HG02763 (cell line): ENCODE data around the gene ARHGEF1.
"Not testable (repeated sequence)": the region's sequence is repeated elsewhere in the genome, so short reads cannot be mapped to it uniquely, and the experiment has no call there.

Experiments
- ATAC-seq: cut with Tn5 transposase; IDR thresholded peaks from one replicate; pipeline ENCODE4 v1.9.1; 2021; ENCODE audit warnings: mild to moderate bottlenecking, moderate library complexity; ENCODE audit not compliant: unreplicated experiment

ARHGEF1 gene

DNA sequence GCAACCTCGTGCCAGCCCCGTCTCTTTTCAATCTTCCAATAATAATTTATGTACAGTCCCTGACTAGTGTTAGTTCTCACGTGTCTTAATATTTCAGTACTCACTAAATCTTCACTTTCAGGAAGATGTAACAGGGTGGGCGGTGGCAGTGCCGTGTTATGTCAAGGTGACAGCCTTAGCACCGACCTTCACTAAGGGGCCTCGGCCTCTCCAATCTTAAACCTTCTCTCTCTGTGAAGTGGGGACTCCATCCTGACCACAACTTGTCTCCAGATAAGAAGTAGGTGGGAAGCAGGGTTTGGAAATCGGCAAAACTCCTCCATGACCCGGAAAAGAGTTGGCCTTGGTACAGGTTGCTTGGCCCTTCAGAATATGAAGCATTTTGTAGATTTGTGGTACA, 21.1 kb upstream of the ARHGEF1 start:
- no peak for ATAC-seq

DNA sequence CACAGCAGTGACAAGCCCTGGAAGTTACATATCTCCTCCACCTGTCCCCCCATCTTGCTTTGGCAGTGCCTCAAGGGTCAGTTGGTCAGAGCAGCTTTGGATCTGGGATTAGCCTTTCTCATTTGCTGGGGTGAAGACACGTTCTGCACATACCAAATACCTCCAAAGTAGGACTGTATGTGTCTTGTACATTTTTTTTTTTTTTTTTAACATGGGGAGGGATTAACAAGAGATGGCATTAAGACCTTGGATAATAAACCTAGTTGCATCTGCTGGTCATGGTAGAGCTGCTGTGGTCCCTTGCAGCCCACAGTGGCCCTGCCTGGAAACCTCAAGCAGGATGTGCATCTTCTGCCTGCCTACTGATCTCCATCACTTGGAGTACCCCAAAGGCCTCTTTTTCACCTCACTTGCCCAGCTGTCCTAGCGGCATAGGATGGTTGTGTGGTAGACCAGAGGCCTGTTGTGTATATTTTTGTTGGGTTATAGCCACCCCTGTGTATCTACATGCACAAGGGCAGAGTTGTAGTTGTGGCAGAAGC, 20.5 kb upstream of the ARHGEF1 start:
- no peak for ATAC-seq

DNA sequence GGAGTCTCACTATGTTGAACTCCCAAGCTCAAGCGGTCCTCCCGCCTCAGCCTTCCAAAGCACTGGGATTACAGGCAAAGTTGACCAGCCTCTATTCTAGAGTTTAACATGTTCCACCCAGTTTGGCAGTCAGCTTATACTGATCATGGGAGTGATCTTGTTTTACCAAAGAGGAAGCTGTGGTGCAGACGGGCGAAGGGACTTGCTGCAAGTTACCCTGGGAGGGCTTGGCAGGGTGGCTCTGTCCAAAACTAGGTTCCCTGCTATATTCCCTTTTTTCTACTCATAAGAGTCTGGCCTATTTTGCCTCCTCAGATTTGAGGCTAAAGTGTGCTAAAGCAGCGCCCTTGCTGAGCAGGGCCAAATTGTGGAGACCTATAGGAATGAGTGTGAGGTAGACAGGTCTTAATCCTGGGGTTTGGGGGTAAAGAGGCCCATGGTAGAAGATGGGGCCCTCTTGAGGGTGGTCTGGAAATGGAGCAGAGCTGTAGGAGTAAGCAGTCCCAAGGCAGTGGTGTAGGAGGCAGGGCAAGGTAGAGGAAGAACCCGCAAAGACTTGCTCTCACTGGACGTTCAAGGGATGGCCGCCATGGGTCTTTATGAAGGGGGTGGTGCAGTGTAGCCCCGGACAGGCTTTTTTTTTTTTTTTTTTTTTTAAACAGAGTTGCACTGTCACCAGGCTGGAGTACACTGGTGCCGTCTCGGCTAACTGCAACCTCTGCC, 19.6 kb upstream of the ARHGEF1 start:
- no peak for ATAC-seq

DNA sequence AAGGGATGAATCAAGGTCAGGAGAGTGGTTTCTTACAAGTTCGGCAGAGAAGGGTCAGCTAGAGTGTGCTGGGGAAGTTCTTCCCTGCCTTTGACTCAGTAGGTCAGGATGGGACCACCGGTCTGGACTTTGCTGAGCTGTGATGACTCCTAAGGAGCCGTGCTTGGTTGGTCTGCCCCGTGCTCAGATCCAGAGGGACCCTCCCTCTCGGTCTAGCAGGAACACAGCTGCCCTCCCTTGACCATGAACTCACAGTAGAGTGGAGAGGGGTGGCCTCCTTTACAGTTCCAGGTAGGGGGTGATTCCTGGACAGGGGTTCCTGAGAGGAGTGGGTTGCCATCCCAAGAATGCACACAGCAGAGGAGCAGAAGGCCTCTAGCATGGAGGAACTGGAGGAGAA, 18.6 kb upstream of the ARHGEF1 start:
- ATAC-seq = no peak

DNA sequence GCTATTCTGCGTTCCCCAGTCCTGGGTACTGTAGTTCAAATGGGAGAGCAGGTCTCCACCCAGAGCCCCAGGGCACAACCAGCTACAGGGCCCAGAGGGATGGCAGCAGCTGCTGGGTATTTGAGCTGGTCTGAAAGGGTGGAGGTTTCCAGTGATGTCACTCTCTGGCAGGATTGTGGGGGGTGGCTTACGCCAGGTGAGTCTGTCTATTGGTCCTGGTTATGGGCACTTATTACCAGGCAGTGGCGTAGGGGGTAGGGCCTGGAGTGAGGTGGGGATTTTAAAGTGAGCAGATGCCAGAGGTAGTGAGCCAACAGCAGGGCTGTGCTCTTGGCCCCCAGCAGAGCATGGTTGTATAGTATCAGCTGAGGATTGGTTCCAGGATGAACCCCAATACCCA, 16.7 kb upstream of the ARHGEF1 start:
- ATAC-seq = no peak

DNA sequence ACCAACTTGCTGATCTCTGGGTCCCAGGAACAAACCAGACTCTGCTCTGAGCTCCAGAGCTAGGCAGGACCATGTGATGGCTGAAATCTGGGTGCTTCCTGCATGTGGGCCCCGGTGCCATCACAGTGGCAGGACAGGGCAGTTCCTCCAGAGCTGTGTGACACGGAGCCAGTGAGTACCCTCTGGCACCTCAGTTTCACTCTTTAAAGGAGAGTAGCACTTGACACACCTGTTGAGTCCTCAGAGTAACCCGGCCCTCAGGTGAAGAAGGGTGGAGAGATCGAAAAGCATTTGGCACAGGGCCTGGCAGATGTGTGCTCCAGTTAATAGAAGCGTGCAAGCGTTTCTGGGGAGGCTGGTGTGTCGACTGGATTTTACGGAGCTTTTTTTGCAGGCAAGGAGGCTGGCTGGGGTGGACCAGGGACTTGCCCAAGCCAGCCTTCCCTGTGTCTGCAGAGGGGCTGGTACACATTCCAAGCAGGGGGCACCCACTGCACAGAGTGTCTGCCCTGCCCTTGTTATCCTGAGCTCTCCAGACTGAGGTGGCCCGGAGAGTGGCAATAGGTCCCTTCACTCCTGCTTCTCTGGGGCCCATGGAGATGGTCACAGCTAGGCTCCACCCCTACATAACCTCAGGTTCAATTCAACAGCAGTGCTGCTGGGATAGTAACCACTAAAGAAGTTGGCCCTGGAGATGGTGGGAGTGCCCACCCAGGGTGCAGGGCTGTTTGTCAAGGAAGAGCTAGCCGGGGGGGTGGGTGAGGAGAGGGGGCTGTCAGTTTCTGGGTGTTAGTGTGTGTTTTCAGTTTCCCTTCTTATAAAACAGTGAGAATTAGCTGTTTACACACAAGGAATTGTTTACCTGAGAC, 14.6 kb upstream of the ARHGEF1 start:
- ATAC-seq = no peak

DNA sequence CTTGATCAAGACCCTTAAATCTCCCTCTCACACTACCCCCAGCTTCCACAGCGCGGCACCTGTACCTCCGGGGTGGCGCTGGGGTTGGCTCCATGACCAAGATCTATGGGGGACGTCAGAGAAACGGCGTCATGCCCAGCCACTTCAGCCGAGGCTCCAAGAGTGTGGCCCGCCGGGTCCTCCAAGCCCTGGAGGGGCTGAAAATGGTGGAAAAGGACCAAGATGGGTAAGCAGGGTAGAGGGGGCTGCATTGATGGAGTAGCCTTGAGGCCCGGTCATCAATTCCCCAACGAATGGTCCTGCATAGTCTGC, 14.0 kb upstream of the ARHGEF1 start:
- no peak for ATAC-seq

DNA sequence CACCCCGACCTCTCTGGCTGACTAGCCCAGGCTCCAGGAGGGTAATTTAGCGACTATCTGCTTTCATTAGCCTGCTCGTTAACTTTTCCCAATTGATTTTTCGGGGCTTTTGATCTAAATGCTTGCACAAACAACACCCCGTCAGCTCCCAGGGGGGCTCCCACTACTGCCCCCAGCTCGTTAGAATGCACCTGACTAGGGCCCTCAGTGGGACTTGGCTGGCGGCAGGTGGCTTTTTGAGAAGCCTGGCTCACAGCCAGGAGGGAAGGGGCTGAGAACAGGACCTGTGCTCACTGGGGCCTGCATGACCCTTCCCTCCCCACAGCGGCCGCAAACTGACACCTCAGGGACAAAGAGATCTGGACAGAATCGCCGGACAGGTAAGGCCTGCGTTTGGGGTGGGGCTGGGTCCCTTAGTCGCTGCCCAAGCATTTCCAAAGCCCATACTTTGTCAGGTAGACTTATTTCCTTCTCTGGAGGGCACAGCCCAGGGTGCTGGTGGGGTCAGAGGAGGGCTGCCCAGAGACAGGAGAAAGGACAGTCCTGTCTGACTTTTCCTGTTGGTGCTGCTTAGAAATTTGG, 13.5 kb upstream of the ARHGEF1 start:
- ATAC-seq = no peak

DNA sequence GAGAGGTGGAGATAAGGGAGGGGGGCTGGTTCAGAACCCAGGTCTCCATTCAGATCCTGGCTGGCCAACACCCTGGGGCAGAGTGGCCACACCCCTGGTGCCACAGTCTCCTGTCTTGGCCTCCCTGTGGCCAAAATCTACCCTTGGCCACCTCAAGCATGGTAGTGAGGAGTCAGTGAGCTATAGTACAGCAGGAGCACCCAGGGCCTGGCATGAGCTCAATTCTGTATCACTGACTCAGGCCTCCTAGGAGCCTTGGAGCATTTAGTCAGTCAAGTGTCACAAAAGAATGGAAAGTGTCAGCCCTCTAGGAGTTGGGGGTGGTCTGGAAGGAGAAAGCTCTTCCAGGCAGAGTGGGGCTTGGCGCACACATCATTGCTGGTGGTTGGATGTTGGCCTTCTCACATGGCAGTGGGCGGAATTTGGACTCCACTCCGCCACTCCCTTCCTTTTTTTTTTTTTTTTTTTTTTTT, 12.5 kb upstream of the ARHGEF1 start:
- no peak for ATAC-seq

DNA sequence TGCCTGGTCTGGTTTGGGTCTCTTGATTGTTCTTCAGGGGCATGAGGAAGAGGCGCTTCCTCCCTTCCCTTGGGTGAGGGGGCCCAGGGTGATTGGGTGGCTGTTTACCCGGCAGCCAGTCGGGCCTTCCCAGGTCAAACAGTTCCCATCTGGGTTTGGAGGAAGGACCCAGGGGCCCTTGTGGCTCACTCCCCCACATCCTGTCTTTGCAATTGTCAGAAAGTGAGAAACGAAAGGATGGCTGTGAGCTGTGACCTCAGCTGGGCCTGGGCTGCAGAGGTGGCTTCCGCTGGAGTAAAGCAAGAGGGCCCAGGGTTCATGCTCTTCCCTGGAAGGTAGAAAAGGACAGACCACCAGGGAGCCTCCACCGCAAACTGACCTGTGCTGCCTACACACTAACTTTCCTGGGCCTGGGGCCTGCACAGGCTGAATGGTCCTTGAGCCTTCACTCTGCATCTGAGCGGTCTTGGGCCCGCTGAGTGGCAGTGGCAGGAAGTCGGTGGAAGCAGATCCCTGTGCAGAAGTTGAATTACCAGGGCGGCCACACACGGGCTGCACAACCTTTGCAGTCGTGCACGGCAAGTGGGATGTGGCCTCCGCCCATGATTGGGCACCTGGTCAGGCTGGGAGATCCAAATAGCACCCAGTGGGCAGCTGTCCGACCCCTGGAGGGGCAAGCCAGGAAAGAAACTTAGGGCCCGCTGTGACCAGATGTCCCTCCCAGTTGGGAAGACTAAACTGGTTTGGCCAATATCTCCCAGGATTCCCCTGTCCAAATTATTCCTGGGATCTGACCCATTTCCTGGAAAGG, 11.2 kb upstream of the ARHGEF1 start:
- ATAC-seq = peak; percentile 51

DNA sequence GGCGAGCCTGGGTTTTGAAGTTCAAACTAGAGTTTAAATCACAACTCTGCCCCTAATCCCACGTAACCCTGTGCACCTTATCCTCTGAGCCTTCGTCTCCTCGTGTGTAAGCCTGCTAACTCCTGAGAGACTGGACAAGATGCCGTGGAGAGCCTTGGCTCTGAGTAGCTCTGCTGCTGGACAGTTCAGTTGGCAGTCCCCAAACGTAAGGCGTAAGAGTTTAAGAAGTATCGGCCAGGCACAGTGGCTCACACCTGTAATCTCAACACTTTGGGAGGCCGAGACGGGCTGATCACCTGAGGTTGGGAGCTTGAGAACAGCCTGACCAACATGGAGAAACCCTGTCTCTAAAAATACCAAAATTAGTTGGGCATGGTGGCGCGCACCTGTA, 10.6 kb upstream of the ARHGEF1 start:
- no peak for ATAC-seq

DNA sequence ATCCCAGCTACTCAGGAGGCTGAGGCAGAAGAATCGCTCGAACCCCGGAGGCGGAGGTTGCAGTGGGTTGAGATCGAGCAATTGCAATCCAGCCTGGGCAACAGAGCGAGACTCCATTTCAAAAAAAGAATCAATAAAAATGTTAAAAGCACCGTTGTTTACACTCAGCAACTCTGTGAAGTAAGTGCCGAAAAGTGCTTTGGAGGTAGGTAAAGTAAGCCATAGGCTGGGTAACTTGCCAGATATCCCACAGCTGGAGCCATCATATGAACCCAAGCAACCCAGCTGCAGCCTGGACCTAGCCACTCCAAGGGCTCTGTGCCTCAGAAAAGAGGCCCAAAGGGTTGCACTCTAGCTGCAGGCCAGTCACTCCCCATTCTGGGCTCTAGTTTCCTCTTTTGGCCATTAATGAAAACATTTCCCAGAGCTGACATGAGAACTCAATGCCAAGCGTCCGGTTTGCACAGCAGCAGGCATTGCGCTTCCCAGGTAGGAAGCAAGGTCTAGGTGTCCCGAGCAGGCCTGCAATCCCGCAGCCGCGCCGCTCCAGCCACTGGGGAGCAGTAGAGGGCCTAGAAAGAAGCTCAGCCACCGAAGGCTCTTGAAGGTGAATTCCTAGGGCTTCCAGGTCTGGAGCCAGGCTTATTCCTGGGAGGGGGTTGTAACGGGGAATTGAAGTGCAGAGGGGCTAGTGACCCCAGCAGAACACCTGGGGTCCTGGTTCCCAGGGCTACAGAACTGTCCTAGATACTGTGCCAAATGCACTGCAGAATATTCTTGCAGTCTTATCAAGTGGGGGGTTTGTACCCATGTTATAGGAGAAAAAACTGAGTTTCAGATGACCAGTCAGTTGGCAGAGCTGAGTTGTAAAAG, 10.0 kb upstream of the ARHGEF1 start:
- no peak for ATAC-seq

DNA sequence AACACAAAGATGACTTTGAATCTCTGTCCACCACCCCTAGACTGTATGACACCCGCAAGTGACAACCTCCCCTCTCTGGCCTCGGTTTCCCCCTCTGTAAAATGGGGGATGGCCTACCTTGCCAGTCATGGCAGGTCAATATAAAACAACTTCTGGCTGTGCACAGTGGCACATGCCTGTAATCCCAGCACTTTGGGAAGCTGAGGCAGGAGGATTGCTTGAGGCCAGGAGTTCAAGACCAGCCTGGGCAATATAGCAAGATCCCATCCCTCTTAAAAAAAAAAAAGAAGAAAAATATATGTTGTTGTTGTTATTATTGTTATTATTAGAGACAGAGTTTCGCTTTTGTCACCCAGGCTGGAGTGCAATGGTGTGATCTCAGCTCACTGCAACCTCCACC, 7.0 kb upstream of the ARHGEF1 start:
- not testable (repeated sequence) for ATAC-seq

DNA sequence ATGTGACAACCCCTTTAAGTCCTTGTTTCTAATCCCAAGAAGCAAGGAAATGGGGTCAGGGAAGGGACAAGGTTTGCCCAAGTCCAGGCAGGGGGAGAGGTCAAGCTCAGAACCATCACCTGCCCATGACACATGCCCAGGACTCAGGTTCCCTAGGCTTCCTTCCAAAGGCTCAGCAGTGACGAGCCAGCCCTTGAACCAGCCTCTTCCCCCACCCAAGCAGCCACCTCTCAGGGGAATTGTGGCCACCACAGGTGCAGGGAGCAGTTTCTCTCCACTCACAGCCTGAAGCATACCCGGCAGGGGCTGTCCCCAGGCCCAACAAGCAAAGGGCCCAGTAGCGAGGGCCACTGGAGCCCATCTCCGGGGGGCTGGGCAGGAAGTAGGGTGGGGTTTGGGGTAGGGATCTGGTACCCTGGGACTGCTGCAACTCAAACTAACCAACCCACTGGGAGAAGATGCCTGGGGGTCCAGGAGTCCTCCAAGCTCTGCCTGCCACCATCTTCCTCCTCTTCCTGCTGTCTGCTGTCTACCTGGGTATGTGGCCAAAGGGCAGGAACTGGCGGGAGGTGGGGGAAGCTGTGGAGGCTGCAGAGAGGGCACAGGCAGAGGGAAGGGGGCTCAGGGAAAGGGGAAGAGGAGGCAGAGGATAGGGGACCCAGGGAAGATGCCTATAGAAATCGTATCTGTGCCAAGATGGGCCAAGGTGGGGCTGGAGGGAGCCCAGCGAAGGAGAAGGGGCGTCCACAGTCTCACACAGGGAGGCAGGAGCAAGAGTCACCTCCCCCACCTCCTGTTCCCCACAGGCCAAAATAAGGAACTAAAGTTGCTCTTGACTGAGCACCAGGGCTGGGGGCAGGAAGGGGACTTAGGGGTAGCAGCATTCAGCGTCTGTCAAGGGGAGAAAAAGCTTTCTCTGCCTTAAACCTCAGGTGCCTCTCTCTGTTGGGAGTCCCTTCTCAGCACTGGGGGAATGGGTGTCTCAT, 5.8 kb upstream of the ARHGEF1 start, which contains the start of gene CD79A:
CD79A (plus strand) TSS at position 433 of the 986 bp plus-strand sequence; CDS start at position 459, 26 bp downstream.
- ATAC-seq = peak; percentile 73

DNA sequence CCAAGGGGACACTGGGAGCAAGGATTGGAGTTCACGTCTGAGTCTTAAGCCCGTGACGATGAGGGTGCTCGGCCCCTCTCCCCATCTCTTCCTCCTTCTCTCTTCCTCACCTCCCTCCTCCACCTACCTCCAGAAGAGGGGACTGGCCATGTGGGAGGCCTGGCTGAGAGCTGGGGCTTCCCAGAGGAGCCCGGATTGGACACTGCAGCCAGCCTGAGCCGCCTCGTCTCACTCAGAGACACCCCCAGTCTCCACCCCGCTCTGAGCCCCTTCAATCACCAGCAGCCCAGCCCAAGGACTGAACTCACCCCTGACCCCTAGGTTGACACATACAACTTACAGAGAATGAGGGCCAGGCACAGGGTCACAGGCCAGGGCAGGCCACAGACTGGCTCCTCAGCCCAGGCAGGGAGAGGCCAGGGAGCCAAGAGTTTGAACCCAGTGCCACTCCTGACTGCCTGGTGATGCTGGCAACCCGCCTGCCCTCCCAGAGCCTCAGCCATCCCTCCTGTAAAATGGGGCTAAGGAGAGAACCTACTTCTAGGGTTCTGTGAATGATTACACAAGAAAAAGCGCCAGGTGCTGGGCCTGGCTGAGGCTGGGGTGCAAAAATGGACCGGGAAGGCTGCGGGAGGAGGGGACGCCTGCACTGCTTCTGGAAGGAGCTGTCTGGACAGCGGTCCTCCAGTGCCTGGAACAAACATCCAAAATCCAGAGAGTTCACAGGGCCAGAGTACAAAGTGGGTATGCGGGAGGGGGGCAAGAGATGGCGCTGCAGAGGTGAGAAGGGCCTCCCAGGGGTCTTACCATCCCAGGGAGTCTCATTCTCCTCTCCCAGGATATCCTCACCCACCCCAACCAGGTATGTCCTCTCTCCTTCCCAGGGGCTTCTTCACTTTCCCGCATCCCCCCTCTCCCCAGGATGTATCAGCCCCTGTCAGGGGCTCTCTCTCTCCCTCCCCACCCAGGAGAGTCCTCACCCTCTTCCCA, 4.8 kb upstream of the ARHGEF1 start:
- no peak for ATAC-seq

DNA sequence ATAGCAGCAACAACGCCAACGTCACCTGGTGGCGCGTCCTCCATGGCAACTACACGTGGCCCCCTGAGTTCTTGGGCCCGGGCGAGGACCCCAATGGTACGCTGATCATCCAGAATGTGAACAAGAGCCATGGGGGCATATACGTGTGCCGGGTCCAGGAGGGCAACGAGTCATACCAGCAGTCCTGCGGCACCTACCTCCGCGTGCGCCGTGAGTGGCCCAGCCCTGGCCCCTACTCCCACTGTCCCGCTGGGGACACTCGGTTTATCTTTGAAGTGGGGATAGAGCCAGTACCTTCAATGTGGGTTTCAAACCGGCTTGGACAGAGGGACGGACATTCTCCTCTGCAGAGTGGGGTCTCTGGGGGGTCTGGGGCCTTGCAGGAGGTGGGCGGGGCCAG, 3.9 kb upstream of the ARHGEF1 start:
- ATAC-seq = no peak

DNA sequence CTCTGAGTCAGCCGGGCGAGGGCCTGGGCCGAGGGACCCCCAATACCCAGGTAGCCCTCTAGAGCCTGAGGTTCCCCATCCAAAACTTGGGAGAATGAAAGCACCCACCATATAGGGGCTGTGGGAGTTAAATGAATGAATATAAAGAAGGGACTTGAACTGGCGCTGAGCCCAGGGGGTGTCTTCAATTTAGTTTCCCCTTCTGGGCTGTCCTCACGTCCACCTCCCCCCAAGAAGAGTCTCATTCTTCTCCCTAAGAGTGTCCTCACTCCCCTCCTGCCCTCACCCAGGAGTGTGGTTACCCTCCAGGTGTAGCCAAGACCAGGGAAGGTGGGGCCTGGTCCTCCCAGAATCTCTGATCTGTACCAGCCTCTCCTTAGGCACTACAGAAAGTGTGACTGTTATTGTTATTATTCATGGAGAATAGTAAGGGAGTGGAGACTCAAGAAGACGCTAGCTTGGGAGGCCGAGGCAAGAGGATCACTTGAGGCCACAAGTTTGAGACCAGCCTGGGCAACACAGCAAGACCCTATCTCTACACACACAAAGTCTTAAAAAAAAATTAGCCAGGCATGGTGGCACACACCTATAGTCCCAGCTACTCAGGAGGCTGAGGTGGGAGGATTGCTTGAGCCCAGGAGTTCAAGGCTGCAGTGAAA, 3.2 kb upstream of the ARHGEF1 start:
- no peak for ATAC-seq
